ENCODE data around the gene MMP19. TPM values are rescaled to one million over a fixed set of nuclear protein-coding genes. Genes with fewer than 3 reads are reported as not detected.
"Not testable (repeated sequence)": the region's sequence is repeated elsewhere in the genome, so short reads cannot be mapped to it uniquely, and the experiment has no call there.

Gene MMP19
- total and polyA plus RNA-seq, 7 donors, result 0.66 to 4.1 (median 1.5) TPM

DNA sequence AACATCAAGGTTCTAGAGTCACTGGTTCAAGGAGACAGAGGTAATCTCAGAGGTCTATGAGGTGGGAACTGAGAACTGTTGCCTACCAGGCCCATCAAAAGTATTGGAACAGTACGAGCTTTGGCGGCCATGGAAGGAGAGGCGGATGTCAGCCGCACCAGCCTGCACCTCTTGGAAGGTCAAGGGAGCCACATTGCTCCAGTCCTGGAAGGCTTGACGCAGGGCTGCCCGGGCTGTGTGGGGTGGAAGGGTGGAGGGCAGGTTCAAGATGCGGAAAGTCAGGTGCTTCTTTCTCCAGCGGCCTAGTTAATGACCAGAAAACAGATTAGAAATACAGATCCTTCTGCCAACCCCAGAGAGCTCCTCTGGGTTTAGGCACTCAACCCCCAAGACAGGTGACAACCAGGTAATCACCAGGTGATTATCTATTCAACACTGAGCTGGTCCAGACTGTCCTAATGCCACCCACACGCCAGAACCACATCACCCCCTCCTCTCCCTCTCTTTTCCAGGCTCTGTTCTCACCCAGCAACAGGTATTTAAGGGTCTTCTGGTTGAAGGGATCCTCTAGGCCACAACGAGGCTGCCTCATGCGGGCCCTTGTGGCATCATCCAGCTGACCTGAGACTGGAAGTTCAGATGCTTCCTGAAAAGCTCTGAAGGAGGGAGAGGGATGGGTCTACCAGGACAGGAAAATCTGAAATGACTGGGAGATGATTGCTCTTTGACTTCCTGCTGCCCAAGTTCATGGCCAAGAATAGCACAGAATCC, 2.0 kb downstream of the MMP19 start:
- intact Hi-C loops (cut with DNase I), result no loop called here
- Histone ChIP-seq H3K27ac (no peak overlapping the region), H3K27me3 (ENCODE audit: insufficient read depth in 3 of 3, low read length in 2 of 3) (peaks cover 0 to 10% (median 3%) of the 10 kb centered on the region in 3 donors), H3K9me3 (no peaks in the 10 kb centered on the region), H3K4me3 (no peak overlapping the region), H3K36me3 (ENCODE audit: insufficient read depth in 1 of 2, low read depth in 1 of 2) (no peaks in the 10 kb centered on the region), H3K4me1 (no peaks in the 10 kb centered on the region)
- ATAC-seq (no peak), DNase-seq (no peak)
- TF ChIP-seq CTCF (IDR thresholded peaks at IDR 0.05), result no peak
- 82 to 90% (median 86%) methylated on average over 10 to 11 of the region's 11 CpGs for WGBS, 3 donors

- no peaks in the 10 kb centered on the region for H3K4me1 ChIP-seq
- H3K27me3 ChIP-seq (ENCODE audit: insufficient read depth in 3 of 3, low read length in 2 of 3), result peaks cover 0 to 10% (median 3%) of the 10 kb centered on the region in 3 donors
- H3K4me3 ChIP-seq, result no peak overlapping the region
- no peaks in the 10 kb centered on the region for H3K9me3 ChIP-seq
- intact Hi-C loops (cut with DNase I), result loop anchor here in 1 of 2 donors (10.0 kb wide), 1 partner anchor 195 kb away; no protein-coding TSS in a partner anchor
- no peaks in the 10 kb centered on the region for H3K36me3 ChIP-seq (ENCODE audit: insufficient read depth in 1 of 2, low read depth in 1 of 2)
- 72 to 80% (median 76%) methylated on average over 11 of the region's 11 CpGs for WGBS, 3 donors
- no peak for TF ChIP-seq CTCF (IDR thresholded peaks at IDR 0.05)
- ATAC-seq (no peak), DNase-seq (no peak)
- H3K27ac ChIP-seq, result no peak overlapping the region
Observed at GRCh38 chr12:55839345-55840140, 3.2 kb downstream of the MMP19 start.

DNA sequence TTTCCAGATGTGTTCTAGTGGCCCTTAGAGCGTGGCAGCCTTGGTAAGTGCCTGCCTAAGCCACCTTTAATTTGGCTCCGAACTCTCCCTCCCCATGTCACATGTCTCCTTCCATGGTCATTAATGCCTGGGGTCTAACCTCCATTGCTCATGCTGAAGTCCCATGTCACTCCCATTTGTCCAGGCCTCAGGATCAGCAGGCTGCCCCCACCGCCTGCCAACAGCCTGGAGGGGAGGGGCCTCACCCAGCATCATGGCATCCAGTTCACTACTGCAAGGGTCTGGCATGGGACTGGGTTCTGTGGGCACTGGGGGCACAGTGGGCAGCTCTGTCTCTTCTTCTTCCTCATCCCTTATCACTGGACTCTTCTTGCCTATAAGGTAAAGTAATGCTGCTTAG, 4.4 kb downstream of the MMP19 start:
- WGBS, 3 donors, result 74 to 84% (median 81%) methylated on average over 3 of the region's 3 CpGs
- intact Hi-C loops (cut with DNase I), result loop anchor here in 1 of 2 donors (10.0 kb wide), 1 partner anchor 194 kb away; no protein-coding TSS in a partner anchor

GRCh38 chr12:55834400-55834799, 8.3 kb downstream of the MMP19 start:
- H3K9me3 ChIP-seq; H3K36me3 ChIP-seq (ENCODE audit: insufficient read depth in 1 of 2, low read depth in 1 of 2); H3K4me3 ChIP-seq; ATAC-seq; H3K4me1 ChIP-seq; DNase-seq; H3K27ac ChIP-seq; H3K27me3 ChIP-seq (ENCODE audit: insufficient read depth in 3 of 3, low read length in 2 of 3): not testable (repeated sequence)
- intact Hi-C loops (cut with DNase I), result loop anchor here (5.0 to 10.0 kb wide), 2 partner anchors 93 to 190 kb away; partner anchors contain the start of gene PYM1 (in 1 of the 2)
- WGBS, 3 donors, result 67 to 95% (median 72%) methylated on average over 5 to 6 of the region's 6 CpGs

More for the DNA sequence above, 4.4 kb downstream of the MMP19 start:
- Histone ChIP-seq H3K4me3 (no peak overlapping the region), H3K27ac (no peak overlapping the region), H3K36me3 (ENCODE audit: insufficient read depth in 1 of 2, low read depth in 1 of 2) (no peaks in the 10 kb centered on the region), H3K27me3 (ENCODE audit: insufficient read depth in 3 of 3, low read length in 2 of 3) (peaks cover 0 to 7% (median 3%) of the 10 kb centered on the region in 3 donors), H3K9me3 (no peaks in the 10 kb centered on the region), H3K4me1 (no peaks in the 10 kb centered on the region)
- no peak for DNase-seq
- TF ChIP-seq CTCF (IDR thresholded peaks at IDR 0.05), result no peak
- no peak for ATAC-seq

DNA sequence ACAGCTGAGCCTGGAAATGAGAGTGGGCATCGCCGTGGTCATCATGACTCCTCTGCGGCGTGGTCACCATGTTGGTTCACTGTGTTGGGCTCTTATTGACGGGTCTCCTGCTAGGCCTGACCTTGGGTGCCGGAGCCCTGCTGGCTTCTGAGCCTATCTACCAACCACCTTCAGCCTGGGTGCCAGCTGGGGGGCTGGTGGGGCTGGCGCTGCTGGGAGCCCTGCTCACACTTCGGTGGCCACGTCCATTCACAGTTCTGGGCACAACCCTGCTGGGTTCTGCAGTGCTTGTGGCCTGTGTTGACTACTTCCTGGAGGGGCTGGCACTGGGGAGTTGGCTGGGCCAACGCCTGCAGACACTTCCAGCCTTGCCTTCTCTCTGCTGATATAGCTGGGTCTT, 9.7 kb downstream of the MMP19 start:
- H3K27ac ChIP-seq, result no peak overlapping the region
- WGBS, 3 donors, result 93 to 98% (median 93%) methylated on average over 10 of the region's 10 CpGs
- H3K36me3 ChIP-seq (ENCODE audit: insufficient read depth in 1 of 2, low read depth in 1 of 2), result no peaks in the 10 kb centered on the region
- DNase-seq (no peak), ATAC-seq (no peak)
- TF ChIP-seq CTCF (IDR thresholded peaks at IDR 0.05), result no peak
- no peaks in the 10 kb centered on the region for H3K9me3 ChIP-seq
- no peak overlapping the region for H3K4me3 ChIP-seq
- no peaks in the 10 kb centered on the region for H3K4me1 ChIP-seq
- H3K27me3 ChIP-seq (ENCODE audit: insufficient read depth in 3 of 3, low read length in 2 of 3), result peaks cover 0 to 3% (median under 1%) of the 10 kb centered on the region in 3 donors
- intact Hi-C loops (cut with DNase I), result loop anchor here (5.0 to 10.0 kb wide), 2 partner anchors 94 to 188 kb away; partner anchors contain the start of gene PYM1 (in 1 of the 2)

Measured in psoas muscle (tissue), 8 donors.